H9 (cell line): ENCODE data around the gene TGFA. TPM values are rescaled to one million over a fixed set of nuclear protein-coding genes. Genes with fewer than 3 reads are reported as not detected.
A peak's percentile ranks its signal among the peaks of the same experiment; 100 is the strongest.

ENCODE experiments used
- DNase-seq: peaks from one replicate; pipeline ENCODE4 v3.0.0-alpha.2; 2017
- H2AFZ ChIP-seq: one replicate; pipeline ENCODE4 v1.6.1; 2013; ENCODE audit warnings: mild to moderate bottlenecking, low read length, control low read depth, moderate library complexity
- H2AK5ac ChIP-seq: 2 replicates; pipeline ENCODE4 v1.6.1; 2013; ENCODE audit warnings: low read length, control low read depth, mixed read lengths; ENCODE audit not compliant: insufficient read length
- H2BK120ac ChIP-seq: one replicate; pipeline ENCODE4 v1.6.1; 2013; ENCODE audit warnings: low read depth, mild to moderate bottlenecking, low read length, control low read depth, inconsistent platforms; ENCODE audit not compliant: poor library complexity, severe bottlenecking
- H2BK12ac ChIP-seq: 2 replicates; pipeline ENCODE4 v1.6.1; 2013; ENCODE audit warnings: low read length, control low read depth, mixed read lengths, low read depth; ENCODE audit not compliant: insufficient read length
- H2BK15ac ChIP-seq: 2 replicates; pipeline ENCODE4 v1.6.1; 2013; ENCODE audit warnings: low read depth, low read length, control low read depth
- H2BK20ac ChIP-seq: one replicate; pipeline ENCODE4 v1.6.1; 2013; ENCODE audit warnings: low read depth, mild to moderate bottlenecking, low read length, control low read depth, inconsistent platforms; ENCODE audit not compliant: poor library complexity, severe bottlenecking
- H2BK5ac ChIP-seq: 2 replicates; pipeline ENCODE4 v1.6.1; 2013; ENCODE audit warnings: low read length, control low read depth, mixed read lengths; ENCODE audit not compliant: insufficient read length
- H3K14ac ChIP-seq: 2 replicates; pipeline ENCODE4 v1.6.1; 2013; ENCODE audit warnings: low read length, control low read depth; ENCODE audit not compliant: insufficient read depth
- H3K18ac ChIP-seq: 2 replicates; pipeline ENCODE4 v1.6.1; 2013; ENCODE audit warnings: low read depth, mild to moderate bottlenecking, mixed read lengths, low read length, control low read depth; ENCODE audit not compliant: insufficient read length
- H3K23ac ChIP-seq: 2 replicates; pipeline ENCODE4 v1.6.1; 2013; ENCODE audit warnings: low read length, control low read depth, mixed read lengths, low read depth; ENCODE audit not compliant: insufficient read length
- H3K23me2 ChIP-seq: 2 replicates; pipeline ENCODE4 v1.6.1; 2013; ENCODE audit warnings: low read depth, mild to moderate bottlenecking, mixed read lengths, low read length, control low read depth; ENCODE audit not compliant: insufficient read length, poor library complexity, severe bottlenecking
- H3K27ac ChIP-seq: 2 replicates; pipeline ENCODE4 v1.5.1; 2013; ENCODE audit warnings: low read length, control low read depth, mixed read lengths, low read depth; ENCODE audit not compliant: insufficient read length
- H3K27me3 ChIP-seq: 2 replicates; pipeline ENCODE4 v1.6.1; 2013; ENCODE audit warnings: low read length, control low read depth, inconsistent platforms; ENCODE audit not compliant: insufficient read depth
- H3K4ac ChIP-seq: 2 replicates; pipeline ENCODE4 v1.6.1; 2013; ENCODE audit warnings: low read depth, mild to moderate bottlenecking, control low read depth, inconsistent platforms, low read length, moderate library complexity
- H3K4me1 ChIP-seq: 2 replicates; pipeline ENCODE4 v1.6.1; 2013; ENCODE audit warnings: low read length, control low read depth, inconsistent platforms; ENCODE audit not compliant: insufficient read depth
- H3K4me2 ChIP-seq: 2 replicates; pipeline ENCODE4 v1.6.1; 2013; ENCODE audit warnings: low read length, control low read depth, mixed read lengths; ENCODE audit not compliant: insufficient read length, insufficient read depth
- H3K56ac ChIP-seq: 2 replicates; pipeline ENCODE4 v1.6.1; 2013; ENCODE audit warnings: low read depth, mild to moderate bottlenecking, mixed read lengths, low read length, control low read depth; ENCODE audit not compliant: insufficient read length
- H3K79me1 ChIP-seq: 2 replicates; pipeline ENCODE4 v1.6.1; 2013; ENCODE audit warnings: low read depth, mild to moderate bottlenecking, moderate library complexity, low read length, control low read depth, inconsistent platforms; ENCODE audit not compliant: insufficient read depth, poor library complexity, severe bottlenecking
- H3K79me2 ChIP-seq: 2 replicates; pipeline ENCODE4 v1.6.1; 2013; ENCODE audit warnings: low read length, control low read depth, inconsistent platforms; ENCODE audit not compliant: insufficient read depth
- H3K9ac ChIP-seq: 2 replicates; pipeline ENCODE4 v1.6.1; 2013; ENCODE audit warnings: low read length, control low read depth, mixed read lengths; ENCODE audit not compliant: insufficient read length; ENCODE audit errors: extremely low read depth
- H3K9me3 ChIP-seq: one replicate; pipeline ENCODE4 v1.6.1; 2013; ENCODE audit warnings: low read depth, low read length, inconsistent platforms; ENCODE audit not compliant: control insufficient read depth
- H3T11ph ChIP-seq: one replicate; pipeline ENCODE4 v1.6.1; 2013; ENCODE audit warnings: mild to moderate bottlenecking, low read length, control low read depth, inconsistent platforms
- H4K20me1 ChIP-seq: one replicate; pipeline ENCODE4 v1.6.1; 2013; ENCODE audit not compliant: control insufficient read depth, insufficient read length, insufficient read depth
- H4K5ac ChIP-seq: 2 replicates; pipeline ENCODE4 v1.6.1; 2013; ENCODE audit warnings: low read depth, mild to moderate bottlenecking, mixed read lengths, low read length, control low read depth; ENCODE audit not compliant: insufficient read length
- H4K8ac ChIP-seq: replicated peaks from 2 replicates; pipeline ENCODE4 v1.6.1; 2013; ENCODE audit warnings: low read length, control low read depth, mixed read lengths, low read depth; ENCODE audit not compliant: insufficient read length
- H4K91ac ChIP-seq: 2 replicates; pipeline ENCODE4 v1.6.1; 2013; ENCODE audit warnings: low read depth, mild to moderate bottlenecking, moderate library complexity, mixed read lengths, low read length, control low read depth; ENCODE audit not compliant: insufficient read length
- H3K27ac Mint-ChIP-seq, 3 experiments: 2 replicates in 2 of 3; 3 replicates in 1 of 3; pipeline ENCODE4 v1.8.0; 2020 to 2021; ENCODE audit warnings: mixed read lengths in 3 of 3, mild to moderate bottlenecking in 1 of 3, moderate library complexity in 1 of 3
- H3K27me3 Mint-ChIP-seq: 2 replicates; pipeline ENCODE4 v1.8.0; 2021; ENCODE audit warnings: low read depth, mild to moderate bottlenecking, moderate library complexity, mixed read lengths
- H3K36me3 Mint-ChIP-seq, 3 experiments: 2 replicates in 2 of 3; 3 replicates in 1 of 3; pipeline ENCODE4 v1.8.0; 2020 to 2021; ENCODE audit warnings: low read depth in 3 of 3, mixed read lengths in 3 of 3; ENCODE audit not compliant: insufficient read depth in 1 of 3
- H3K4me1 Mint-ChIP-seq, 2 experiments: 2 replicates each; pipeline ENCODE4 v1.8.0; 2020; ENCODE audit warnings: mixed read lengths in 2 of 2
- H3K4me3 Mint-ChIP-seq, 2 experiments: 2 replicates in 1 of 2; 3 replicates in 1 of 2; pipeline ENCODE4 v1.8.0; 2020 to 2021; ENCODE audit warnings: mild to moderate bottlenecking in 2 of 2, mixed read lengths in 2 of 2, moderate library complexity in 1 of 2
- H3K9me3 Mint-ChIP-seq, 2 experiments: 2 replicates in 1 of 2; 3 replicates in 1 of 2; pipeline ENCODE4 v1.8.0; 2020; ENCODE audit warnings: mild to moderate bottlenecking in 2 of 2, mixed read lengths in 2 of 2, moderate library complexity in 1 of 2
- CTCF ChIP-seq: fragments of 200-600 bp; sonication (generic); conservative IDR thresholded peaks from 3 replicates; pipeline ENCODE4 v1.8.0; 2021; ENCODE audit warnings: antibody characterized with exemption, mild to moderate bottlenecking
- WGBS: extraction: QIAGEN DNeasy Blood & Tissue Kit; methylation state at CpG from one replicate; pipeline ENCODE4 v1.1.7; 2013; ENCODE audit warnings: missing lambda C conversion rate, low lambda C conversion rate, mixed read lengths; ENCODE audit not compliant: insufficient read length; ENCODE audit errors: extremely low coverage; 5-methylcytosine and 5-hydroxymethylcytosine counted together
- total RNA-seq: library from RNA; stranded (reverse); gene quantifications from 2 replicates; pipeline ENCODE4 v1.2.1, GENCODE V29; 2021

TGFA gene
- total RNA-seq, 1 experiment from 2014 or later: 3.3 TPM

DNA sequence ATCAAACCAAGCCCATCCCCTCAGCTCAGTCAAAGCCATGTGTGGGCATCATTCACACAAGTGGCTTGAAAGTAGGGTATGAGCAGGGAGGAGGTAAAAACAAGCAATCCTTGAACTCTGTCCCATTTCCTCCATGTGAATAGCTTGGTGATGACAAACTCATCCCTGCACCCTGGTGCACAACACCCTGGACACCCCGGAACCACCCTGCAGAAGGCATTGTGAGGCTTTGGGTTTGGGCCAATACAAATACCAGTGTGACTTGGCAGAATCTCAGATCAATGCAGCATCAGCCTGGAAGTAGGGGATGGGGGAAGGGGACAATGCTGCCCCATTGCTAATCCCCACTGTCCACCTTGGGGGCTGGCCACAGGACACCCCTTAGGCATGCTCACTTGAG lies 28.6 kb downstream of the TGFA start:
- Histone ChIP-seq H3K27me3 (no peaks in the 10 kb centered on the region), H3K4me1 (peaks cover 5% of the 10 kb centered on the region; the same call in 1 of the 2 replicates), H3K27ac (no peak overlapping the region), H2BK5ac (no peak overlapping the region), H3K18ac (peak overlapping the region; percentile 15), H2BK12ac (peak overlapping the region; percentile 47), H3K4ac (no peak overlapping the region; the same call in 1 of the 2 replicates), H4K8ac (peak overlapping the region; percentile 32), H3T11ph (no peak overlapping the region), H3K4me2 (no peak overlapping the region), H2AFZ (no peak overlapping the region), H3K9me3 (no peaks in the 10 kb centered on the region), H3K56ac (no peak overlapping the region), H3K9ac (no peak overlapping the region), H3K14ac (no peak overlapping the region; the same call in 1 of the 2 replicates), H4K91ac (no peak overlapping the region), H3K79me2 (no peaks in the 10 kb centered on the region), H2AK5ac (no peak overlapping the region), H4K5ac (no peak overlapping the region), H3K23me2 (no peaks in the 10 kb centered on the region), H3K79me1 (no peaks in the 10 kb centered on the region), H2BK120ac (no peak overlapping the region), H3K23ac (no peak overlapping the region), H4K20me1 (no peaks in the 10 kb centered on the region), H2BK15ac (no peak overlapping the region), H2BK20ac (no peak overlapping the region)
- Mint-ChIP-seq H3K4me3 (no peak overlapping the region), H3K27ac (no peak overlapping the region; a peak in 1 of 7 replicates), H3K4me1 (peaks cover 21 to 22% of the 10 kb centered on the region in 2 experiments), H3K9me3 (no peaks in the 10 kb centered on the region), H3K27me3 (peaks cover 1% of the 10 kb centered on the region; the same call in 1 of the 2 replicates), H3K36me3 (no peaks in the 10 kb centered on the region)
- WGBS: no CpG with 5 or more reads among the region's 1 CpG
- TF ChIP-seq CTCF: no peak
- DNase-seq: no peak
